Measurements from ENCODE around the gene LAS1L.

GRCh38 chrX:65551086-65551485, 16.5 kb upstream of the LAS1L start:
- TF ChIP-seq POLR2A (IDR thresholded peaks at IDR 0.05; ENCODE audit: low read depth, low read length) (no peak), POLR2AphosphoS5 (IDR thresholded peaks at IDR 0.05; ENCODE audit: low read depth, low read length) (no peak), SPI1 (IDR thresholded peaks at IDR 0.05; ENCODE audit: low read depth, low read length) (no peak)
